HEK293 (cell line): ENCODE measurements around the gene IL34.

ENCODE experiments used
- CTCF ChIA-PET: fragments of 350-600 bp; formaldehyde crosslinking; extraction: SDS; loops from one replicate; lab custom pipeline; 2021; ENCODE audit warnings: antibody characterized with exemption; lab: Yijun Ruan, JAX
- POLR2A ChIA-PET: fragments of 300-600 bp; formaldehyde crosslinking; extraction: SDS; loops from one replicate; lab custom pipeline; 2020; ENCODE audit warnings: antibody characterized with exemption, inconsistent platforms; lab: Yijun Ruan, JAX
- H3K27ac ChIP-seq: fragments of 200-500 bp; sonication (Bioruptor generic); 2 replicates; pipeline ENCODE4 v1.5.1; 2014; ENCODE audit warnings: low read depth, low read length, control low read depth, inconsistent platforms; ENCODE audit errors: extremely low read depth
- H3K36me3 ChIP-seq, 2 experiments: fragments of 200-500 bp in 1 of 2; sonication (Bioruptor generic) in 1 of 2; 1 replicate in 1 of 2; 2 replicates in 1 of 2; pipeline ENCODE4 v1.5.1; 2014 to 2017; ENCODE audit warnings: inconsistent platforms in 2 of 2, low read length in 2 of 2; ENCODE audit not compliant: control insufficient read depth in 2 of 2, insufficient read depth in 1 of 2
- H3K4me1 ChIP-seq: fragments of 200-500 bp; sonication (Bioruptor generic); 2 replicates; pipeline ENCODE4 v1.5.1; 2014; ENCODE audit warnings: mild to moderate bottlenecking, low read length, inconsistent platforms; ENCODE audit not compliant: control insufficient read depth, insufficient read depth
- H3K4me3 ChIP-seq: 2 replicates; pipeline ENCODE4 v1.5.1; 2011; ENCODE audit warnings: low read depth, mild to moderate bottlenecking, control low read depth, low read length, moderate library complexity
- H3K9me3 ChIP-seq: fragments of 200-500 bp; sonication (Bioruptor generic); 2 replicates; pipeline ENCODE4 v1.5.1; 2014; ENCODE audit warnings: low read depth, low read length, inconsistent platforms; ENCODE audit not compliant: control insufficient read depth, insufficient read depth
- HOXC10 ChIP-seq: sonication (generic); formaldehyde crosslinking; IDR thresholded peaks from 2 replicates; pipeline ENCODE4 v1.8.1; 2023; ENCODE audit warnings: mild to moderate bottlenecking, missing genetic modification reagents
- KLF9 ChIP-seq: fragments of 450-650 bp; formaldehyde crosslinking; IDR thresholded peaks from 2 replicates; pipeline ENCODE4 v1.5.1; 2016; ENCODE audit warnings: missing biosample characterization, missing genetic modification characterization, low read depth
- SP7 ChIP-seq: fragments of 450-650 bp; formaldehyde crosslinking; IDR thresholded peaks from 2 replicates; pipeline ENCODE4 v1.5.1; 2016; ENCODE audit warnings: missing biosample characterization, missing genetic modification characterization
- ZBTB49 ChIP-seq: fragments of 450-650 bp; formaldehyde crosslinking; IDR thresholded peaks from 2 replicates; pipeline ENCODE4 v1.5.1; 2016; ENCODE audit warnings: missing biosample characterization, missing genetic modification characterization, low read depth
- ZIC2 ChIP-seq: fragments of 450-650 bp; formaldehyde crosslinking; IDR thresholded peaks from 2 replicates; pipeline ENCODE4 v1.5.1; 2016; ENCODE audit warnings: missing biosample characterization, missing genetic modification characterization
- ZNF211 ChIP-seq: fragments of 450-650 bp; formaldehyde crosslinking; IDR thresholded peaks from 2 replicates; pipeline ENCODE4 v1.5.1; 2016; ENCODE audit warnings: low read depth, missing biosample characterization, missing genetic modification characterization
- ZNF214 ChIP-seq: fragments of 450-650 bp; formaldehyde crosslinking; IDR thresholded peaks from 2 replicates; pipeline ENCODE4 v1.5.1; 2017; ENCODE audit warnings: missing biosample characterization, mild to moderate bottlenecking, missing genetic modification characterization, borderline replicate concordance
- ZNF266 ChIP-seq: fragments of 450-650 bp; formaldehyde crosslinking; IDR thresholded peaks from 2 replicates; pipeline ENCODE4 v1.5.1; 2016; ENCODE audit warnings: missing biosample characterization, missing genetic modification characterization, low read depth
- ZNF48 ChIP-seq: fragments of 450-650 bp; formaldehyde crosslinking; IDR thresholded peaks from 2 replicates; pipeline ENCODE4 v1.5.1; 2016; ENCODE audit warnings: missing biosample characterization, missing genetic modification characterization
- ZNF830 ChIP-seq: fragments of 450-650 bp; IDR thresholded peaks from 2 replicates; pipeline ENCODE4 v1.5.0; 2018; ENCODE audit warnings: missing biosample characterization, missing genetic modification characterization, low read depth, mild to moderate bottlenecking, moderate library complexity
- ZSCAN18 ChIP-seq: fragments of 450-650 bp; formaldehyde crosslinking; IDR thresholded peaks from 2 replicates; pipeline ENCODE4 v1.5.1; 2016; ENCODE audit warnings: missing biosample characterization, missing genetic modification characterization
- TF ChIP-seq, protein P1 (sequence below): fragments of 450-650 bp; formaldehyde crosslinking; IDR thresholded peaks from 2 replicates; pipeline ENCODE4 v1.5.1; 2016; ENCODE audit warnings: missing biosample characterization, missing genetic modification characterization
- TF ChIP-seq, protein P2 (sequence below): fragments of 450-650 bp; formaldehyde crosslinking; conservative IDR thresholded peaks from 2 replicates; pipeline ENCODE4 v1.5.1; 2016; ENCODE audit warnings: low read depth, missing biosample characterization, missing genetic modification characterization

IL34 gene

DNA sequence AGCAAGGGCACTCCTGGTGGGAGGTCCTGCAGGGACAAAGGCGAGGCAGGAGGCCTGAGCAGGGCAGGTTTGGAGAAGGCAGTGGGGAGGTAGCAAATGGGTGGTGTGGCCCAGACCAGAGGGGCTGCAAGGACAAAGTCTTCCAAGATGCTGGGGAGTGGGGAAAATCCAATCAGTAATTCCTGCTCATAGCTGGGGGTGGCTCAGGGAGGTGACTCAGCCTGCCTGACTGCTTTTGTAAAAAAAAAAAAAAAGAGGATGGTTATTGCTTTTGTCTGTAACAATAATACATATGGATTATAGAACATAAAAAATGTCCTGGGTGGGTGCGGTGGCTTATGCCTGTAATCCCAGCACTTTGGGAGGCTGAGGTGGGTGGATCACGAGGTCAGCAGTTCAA is 5.2 kb downstream of the IL34 start:
- H3K36me3 ChIP-seq: no peaks in the 10 kb centered on the region
- no peaks in the 10 kb centered on the region for H3K4me1 ChIP-seq
- TF ChIP-seq, protein P1, sequence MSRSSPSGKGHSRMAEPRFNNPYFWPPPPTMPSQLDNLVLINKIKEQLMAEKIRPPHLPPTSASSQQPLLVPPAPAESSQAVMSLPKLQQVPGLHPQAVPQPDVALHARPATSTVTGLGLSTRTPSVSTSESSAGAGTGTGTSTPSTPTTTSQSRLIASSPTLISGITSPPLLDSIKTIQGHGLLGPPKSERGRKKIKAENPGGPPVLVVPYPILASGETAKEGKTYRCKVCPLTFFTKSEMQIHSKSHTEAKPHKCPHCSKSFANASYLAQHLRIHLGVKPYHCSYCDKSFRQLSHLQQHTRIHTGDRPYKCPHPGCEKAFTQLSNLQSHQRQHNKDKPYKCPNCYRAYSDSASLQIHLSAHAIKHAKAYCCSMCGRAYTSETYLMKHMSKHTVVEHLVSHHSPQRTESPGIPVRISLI (tag by site-specific recombination): no peak
- no peak for TF ChIP-seq ZNF214 (tag by site-specific recombination)
- no peak for TF ChIP-seq ZIC2
- TF ChIP-seq, protein P2, sequence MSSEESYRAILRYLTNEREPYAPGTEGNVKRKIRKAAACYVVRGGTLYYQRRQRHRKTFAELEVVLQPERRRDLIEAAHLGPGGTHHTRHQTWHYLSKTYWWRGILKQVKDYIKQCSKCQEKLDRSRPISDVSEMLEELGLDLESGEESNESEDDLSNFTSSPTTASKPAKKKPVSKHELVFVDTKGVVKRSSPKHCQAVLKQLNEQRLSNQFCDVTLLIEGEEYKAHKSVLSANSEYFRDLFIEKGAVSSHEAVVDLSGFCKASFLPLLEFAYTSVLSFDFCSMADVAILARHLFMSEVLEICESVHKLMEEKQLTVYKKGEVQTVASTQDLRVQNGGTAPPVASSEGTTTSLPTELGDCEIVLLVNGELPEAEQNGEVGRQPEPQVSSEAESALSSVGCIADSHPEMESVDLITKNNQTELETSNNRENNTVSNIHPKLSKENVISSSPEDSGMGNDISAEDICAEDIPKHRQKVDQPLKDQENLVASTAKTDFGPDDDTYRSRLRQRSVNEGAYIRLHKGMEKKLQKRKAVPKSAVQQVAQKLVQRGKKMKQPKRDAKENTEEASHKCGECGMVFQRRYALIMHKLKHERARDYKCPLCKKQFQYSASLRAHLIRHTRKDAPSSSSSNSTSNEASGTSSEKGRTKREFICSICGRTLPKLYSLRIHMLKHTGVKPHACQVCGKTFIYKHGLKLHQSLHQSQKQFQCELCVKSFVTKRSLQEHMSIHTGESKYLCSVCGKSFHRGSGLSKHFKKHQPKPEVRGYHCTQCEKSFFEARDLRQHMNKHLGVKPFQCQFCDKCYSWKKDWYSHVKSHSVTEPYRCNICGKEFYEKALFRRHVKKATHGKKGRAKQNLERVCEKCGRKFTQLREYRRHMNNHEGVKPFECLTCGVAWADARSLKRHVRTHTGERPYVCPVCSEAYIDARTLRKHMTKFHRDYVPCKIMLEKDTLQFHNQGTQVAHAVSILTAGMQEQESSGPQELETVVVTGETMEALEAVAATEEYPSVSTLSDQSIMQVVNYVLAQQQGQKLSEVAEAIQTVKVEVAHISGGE (tag by site-specific recombination): no peak
- no peak for TF ChIP-seq HOXC10 (CRISPR knock-in tag)
- no peak for TF ChIP-seq ZNF48 (tag by site-specific recombination)
- TF ChIP-seq ZNF830 (tag by site-specific recombination): no peak
- TF ChIP-seq, all 188 proteins: peak for 0
- H3K9me3 ChIP-seq: no peaks in the 10 kb centered on the region
- POLR2A ChIA-PET: interaction anchor here (0.6 kb wide), 1 partner anchor 127 kb away, joined by 4 read pairs; no protein-coding TSS in a partner anchor
- H3K27ac ChIP-seq: no peak overlapping the region
- no peak overlapping the region for H3K4me3 ChIP-seq
- CTCF ChIA-PET: interaction anchor here (0.6 to 4.2 kb wide), 4 partner anchors 50 to 259 kb away, joined by 3 to 27 read pairs (median 4); no protein-coding TSS in a partner anchor

- POLR2A ChIA-PET: interaction anchor here (1.0 kb wide), 1 partner anchor 10 kb away, joined by 3 read pairs; no protein-coding TSS in a partner anchor
- Histone ChIP-seq H3K9me3 (no peaks in the 10 kb centered on the region), H3K4me1 (no peaks in the 10 kb centered on the region), H3K36me3 (no peaks in the 10 kb centered on the region), H3K4me3 (no peak overlapping the region), H3K27ac (no peak overlapping the region)
- TF ChIP-seq ZNF211 (tag by site-specific recombination): no peak
- no peak for TF ChIP-seq ZSCAN18 (tag by site-specific recombination)
- no peak for TF ChIP-seq KLF9
- TF ChIP-seq ZNF266 (tag by site-specific recombination): no peak
- no peak for TF ChIP-seq ZBTB49 (tag by site-specific recombination)
- no peak for TF ChIP-seq SP7 (tag by site-specific recombination)
- CTCF ChIA-PET: interaction anchor here (0.5 to 4.2 kb wide), 13 partner anchors 13 to 658 kb away, joined by 3 to 27 read pairs (median 3); no protein-coding TSS in a partner anchor
These were observed 6.0 kb downstream of the IL34 start for GRCh38 chr16:70652322-70652721.
